Activated effector memory CD4-positive, alpha-beta T cell treated with Interleukin-2 at 50 U/mL for 16 hours (primary cell): ENCODE measurements around the gene NALF2.

ENCODE experiments used
- DNase-seq: peaks from one replicate; pipeline ENCODE4 v3.0.0-alpha.2; 2020

The NALF2 gene

DNA sequence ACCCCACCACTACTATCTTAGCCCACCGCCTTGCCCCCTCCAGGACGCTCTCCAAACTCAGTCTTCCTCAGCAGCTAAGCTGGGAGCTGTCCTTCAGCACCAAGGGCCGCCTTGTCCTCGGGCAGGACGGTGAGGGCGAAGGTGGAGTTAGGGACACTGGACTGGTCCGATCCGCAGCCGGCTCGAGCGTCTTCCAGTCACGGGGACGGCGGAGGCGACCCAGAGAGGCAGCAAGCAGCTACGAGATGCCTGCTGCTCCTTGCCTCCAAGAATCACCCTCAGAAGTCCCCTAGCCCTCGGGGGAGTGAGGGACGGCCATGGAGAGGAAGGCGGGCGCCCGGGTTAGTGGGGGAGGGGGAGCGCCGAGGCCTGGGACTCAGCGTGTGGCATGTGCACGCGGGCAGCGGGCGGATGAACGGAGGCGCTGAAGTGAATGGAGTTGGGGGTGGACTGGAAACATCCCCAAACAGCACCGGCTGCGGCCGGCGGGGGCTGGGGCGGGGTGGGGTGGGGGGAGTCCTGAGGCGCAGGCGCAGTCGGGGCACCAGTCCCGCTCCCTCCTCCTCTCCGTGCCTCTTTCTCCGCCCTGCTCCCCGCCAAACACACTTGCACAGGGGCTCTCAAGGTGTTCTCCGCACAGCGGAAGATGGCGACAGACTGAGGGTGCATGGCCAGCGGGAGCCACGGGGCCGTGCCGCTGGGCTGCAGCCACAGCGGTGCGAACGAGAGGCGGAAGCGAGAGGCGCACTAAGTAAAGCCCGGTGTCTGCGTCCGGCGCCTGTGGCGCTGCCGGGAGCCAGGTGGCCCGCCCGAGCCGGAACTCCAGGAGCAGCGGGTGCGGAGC lies at the start of gene NALF2:
NALF2 (plus strand) TSS at position 545 of the 844 bp plus-strand sequence. CDS start 957 bp downstream, outside the sequence.
- DNase-seq = no peak

DNA sequence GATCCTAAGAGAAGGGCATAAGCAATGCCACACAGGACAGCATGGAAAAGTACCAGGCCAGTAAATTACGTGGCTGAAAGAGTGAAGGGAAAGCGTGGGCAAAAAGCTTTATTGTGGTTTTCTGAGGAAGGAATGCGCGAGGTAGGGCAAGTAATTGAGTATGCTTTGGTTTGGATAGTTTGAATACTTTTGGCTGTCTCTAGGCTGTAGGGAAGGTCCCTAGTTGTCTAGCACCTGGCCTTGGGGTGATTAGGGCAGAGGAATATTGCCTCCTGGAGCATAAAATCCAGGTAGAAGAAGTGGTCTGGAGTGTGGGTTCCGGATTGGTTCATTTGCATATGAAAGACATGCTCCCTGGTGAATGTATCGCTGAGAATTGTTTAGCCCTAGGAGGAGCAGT lies 46.4 kb upstream of the NALF2 start:
- no peak for DNase-seq

DNA sequence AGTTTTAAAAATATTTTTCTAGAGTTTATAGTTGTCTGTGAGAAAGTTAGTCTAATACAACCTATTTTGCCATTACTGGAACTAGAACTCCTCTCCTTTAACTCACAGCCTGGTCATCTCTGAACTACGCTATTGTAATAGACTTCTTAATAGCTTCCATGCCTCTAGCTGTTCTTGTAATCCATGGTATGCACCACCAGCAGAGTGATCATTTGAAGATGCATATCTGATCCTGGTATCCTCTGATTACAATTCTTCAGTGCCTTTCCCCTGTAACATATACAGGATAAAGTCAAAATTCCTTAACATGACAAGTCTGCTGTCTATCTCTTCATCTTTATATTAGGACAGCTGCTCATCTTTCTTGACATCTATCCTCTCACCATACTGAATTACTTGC lies 37.6 kb upstream of the NALF2 start:
- DNase-seq = no peak

DNA sequence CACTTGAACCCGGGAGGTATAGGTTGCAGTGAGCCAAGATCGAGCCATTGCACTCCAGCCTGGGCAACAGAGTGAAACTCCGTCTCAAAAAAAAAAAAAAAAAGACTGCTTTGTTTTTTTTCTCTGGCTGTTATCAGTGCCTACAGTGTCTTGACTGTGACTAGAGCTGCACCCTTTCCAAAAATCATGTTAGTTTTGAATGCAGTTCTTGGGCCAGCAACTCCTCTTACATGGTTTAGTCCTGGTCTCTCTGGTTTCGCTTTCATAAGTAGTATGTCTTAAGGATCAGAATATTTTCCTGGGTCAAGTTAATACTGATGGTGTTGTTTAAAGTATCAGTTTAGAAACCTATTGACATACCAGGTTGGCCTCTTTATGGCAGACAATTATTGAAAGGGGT lies 34.2 kb upstream of the NALF2 start:
- no peak for DNase-seq

DNA sequence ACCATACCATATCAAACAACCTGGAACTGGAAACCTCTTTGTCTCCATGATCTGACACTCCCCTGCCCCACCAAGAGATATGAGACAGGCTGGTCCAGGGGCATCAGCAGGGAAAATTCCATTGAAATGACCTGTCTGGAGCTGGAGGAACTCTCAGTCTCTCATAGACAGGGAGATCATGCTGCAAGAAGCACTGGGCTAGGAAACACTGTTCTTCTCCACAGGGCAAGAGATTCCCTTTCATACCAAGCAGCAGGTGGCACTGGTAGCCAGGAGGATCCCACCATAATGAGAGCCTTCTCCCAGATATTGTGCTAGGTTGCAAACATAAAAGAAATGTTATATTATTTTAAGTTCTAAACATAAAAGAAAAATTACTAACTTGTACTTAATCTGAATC lies 14.5 kb upstream of the NALF2 start:
- DNase-seq = no peak

GRCh38 chrX:69493193-69493592 lies 10.9 kb upstream of the NALF2 start:
- DNase-seq = no peak

DNA sequence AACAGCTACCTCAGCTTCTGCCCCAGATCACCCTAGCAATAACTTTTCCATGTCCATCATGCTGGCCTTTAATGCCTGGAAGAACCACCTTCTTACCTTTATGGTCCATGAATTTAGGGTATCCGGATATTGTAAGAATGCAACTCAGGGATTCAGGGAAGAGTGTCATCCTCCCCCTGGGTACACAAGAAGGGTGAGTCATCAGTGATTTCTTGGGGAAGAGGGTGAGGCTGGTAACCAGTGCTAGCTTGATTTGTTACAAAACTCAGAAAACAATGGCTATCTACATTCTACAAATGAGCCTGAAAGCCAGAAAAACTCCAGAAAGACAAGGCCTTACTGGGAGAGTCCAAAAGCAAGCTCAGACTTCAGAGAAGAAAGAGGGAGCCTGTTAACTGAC lies 10.4 kb upstream of the NALF2 start:
- no peak for DNase-seq

DNA sequence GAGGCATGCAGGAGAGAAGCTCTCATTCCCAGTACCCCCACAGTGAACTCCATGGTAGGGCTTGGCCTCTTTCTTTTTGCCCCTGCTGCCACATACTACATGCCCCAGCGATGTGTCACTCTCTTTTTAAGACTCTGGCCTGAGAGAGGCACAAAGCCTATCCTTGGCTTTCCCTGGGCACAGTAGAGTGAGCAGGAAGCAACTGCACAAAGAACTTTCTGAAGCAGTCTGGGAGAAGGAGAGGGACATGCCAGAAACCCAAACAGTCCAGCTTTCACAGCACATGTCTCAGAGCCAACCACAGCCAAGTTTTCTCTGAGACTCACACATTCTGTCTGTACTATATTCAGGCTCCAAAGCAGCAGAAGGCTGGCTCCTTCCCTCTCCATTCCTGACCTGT lies 7.9 kb upstream of the NALF2 start:
- no peak for DNase-seq

GRCh38 chrX:69501429-69501828 lies 2.7 kb upstream of the NALF2 start:
- no peak for DNase-seq

GRCh38 chrX:69503228-69503781 lies 821 bp upstream of the NALF2 start:
- DNase-seq = no peak

DNA sequence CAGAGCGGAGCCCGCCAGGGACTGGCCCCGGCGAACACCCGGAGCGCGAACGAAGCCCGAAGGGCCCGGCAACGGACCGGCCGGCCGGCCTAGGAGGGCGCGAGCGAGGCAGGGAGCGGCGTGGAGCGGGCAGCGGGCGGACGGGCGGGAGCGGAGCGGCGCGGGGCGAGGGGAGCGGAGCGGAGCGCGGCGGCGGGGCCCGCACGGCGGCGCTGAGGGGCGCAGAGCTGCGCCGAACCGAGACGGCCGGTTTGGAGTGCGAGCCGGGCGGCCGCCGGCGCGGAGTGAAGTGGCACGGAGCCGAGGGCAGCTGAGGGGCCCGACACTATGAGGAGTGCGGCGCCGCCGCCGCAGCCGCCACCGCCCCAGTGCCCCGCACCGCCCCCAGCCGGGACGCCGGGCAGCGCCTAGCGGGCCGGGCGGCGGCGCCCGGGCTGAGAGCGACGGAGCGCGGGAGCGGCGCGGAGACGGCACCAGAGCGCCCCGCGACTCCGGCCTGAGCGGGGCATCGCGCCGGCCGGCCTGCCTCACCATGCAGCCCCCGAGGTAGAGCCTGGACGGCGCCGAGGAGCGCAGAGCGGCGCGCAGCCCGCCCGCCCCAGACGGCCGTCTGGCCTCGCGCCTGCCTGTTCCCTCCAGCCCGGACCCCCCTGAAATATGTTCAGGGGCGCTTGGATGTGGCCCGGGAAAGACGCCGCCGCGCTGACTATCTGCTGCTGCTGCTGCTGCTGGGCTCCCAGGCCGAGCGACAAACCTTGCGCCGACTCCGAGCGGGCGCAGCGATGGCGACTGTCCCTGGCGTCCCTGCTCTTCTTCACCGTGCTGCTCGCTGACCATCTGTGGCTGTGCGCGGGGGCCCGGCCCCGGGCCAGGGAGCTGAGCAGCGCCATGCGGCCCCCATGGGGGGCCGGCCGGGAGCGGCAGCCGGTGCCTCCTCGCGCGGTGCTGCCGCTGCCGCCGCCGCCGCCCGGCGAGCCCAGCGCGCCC lies 793 bp downstream of the NALF2 start:
- no peak for DNase-seq

DNA sequence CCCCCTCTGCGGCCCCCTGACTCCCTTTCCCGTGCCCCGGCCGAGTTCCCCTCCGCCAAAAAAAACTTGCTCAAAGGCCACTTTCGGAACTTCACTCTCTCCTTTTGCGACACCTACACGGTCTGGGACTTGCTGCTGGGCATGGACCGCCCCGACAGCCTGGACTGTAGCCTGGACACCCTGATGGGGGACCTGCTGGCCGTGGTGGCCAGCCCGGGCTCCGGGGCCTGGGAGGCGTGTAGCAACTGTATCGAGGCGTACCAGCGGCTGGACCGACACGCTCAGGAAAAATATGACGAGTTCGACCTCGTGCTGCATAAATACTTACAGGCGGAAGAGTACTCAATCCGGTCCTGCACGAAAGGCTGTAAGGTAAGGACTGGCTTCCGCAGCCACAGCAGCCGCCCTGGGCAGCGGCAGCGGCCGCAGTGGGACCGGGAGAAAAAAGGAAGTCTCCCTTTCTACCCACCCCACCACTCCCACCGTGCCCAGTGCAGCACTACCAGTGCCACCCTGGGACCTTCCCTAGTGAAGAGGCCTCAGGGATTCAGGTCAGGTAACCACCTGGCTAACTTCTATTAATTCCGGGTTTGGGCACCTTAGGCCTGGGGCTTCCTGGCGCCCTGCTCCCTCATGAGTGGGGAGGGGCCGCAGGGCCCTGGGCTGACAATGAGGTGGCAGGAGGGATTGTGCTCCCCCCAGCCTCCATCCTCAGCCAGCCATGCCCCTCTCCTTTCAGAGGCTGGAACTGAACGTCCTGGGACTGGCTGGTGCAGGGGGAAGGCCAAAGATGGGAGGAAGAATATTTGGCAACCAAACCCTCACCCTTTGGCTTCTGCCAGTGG lies 1.9 kb downstream of the NALF2 start:
- no peak for DNase-seq

- DNase-seq = no peak
These were observed 2.7 kb downstream of the NALF2 start for GRCh38 chrX:69506617-69507499.

GRCh38 chrX:69507500-69507789 lies 3.3 kb downstream of the NALF2 start:
- DNase-seq = no peak

DNA sequence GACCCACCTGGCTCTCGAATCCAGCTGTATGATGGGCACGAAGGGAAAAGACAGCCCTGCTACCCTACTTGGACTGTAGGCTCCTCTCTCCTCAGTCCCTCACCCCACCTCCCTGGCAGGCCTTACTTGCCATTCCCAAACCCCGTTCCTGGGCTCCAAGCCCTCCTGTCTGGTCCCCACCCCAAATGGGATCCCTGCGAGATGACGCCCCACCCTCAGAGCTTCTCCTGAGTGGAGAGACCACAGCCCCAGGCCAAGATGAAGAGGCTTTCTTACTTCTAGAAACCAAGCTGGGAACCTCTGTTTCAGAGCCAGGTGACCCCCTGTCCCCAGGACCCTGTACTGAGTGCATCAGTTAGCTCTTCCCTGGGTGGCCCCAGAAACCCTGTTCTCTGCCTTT lies 4.5 kb downstream of the NALF2 start:
- DNase-seq = no peak

- DNase-seq = no peak
These were observed 6.1 kb downstream of the NALF2 start for GRCh38 chrX:69510137-69510715.

GRCh38 chrX:69510914-69511513 lies 6.9 kb downstream of the NALF2 start:
- DNase-seq = no peak

- DNase-seq = no peak
These were observed 17.9 kb downstream of the NALF2 start for GRCh38 chrX:69522052-69522451.

GRCh38 chrX:69523314-69523713 lies 19.2 kb downstream of the NALF2 start:
- DNase-seq = no peak

GRCh38 chrX:69524781-69525363 lies 20.7 kb downstream of the NALF2 start:
- no peak for DNase-seq
